Activated CD8-positive, alpha-beta memory T cell treated with anti-CD3 and anti-CD28 coated beads, Interleukin-2, amount 50 U/mL, for 1 hour (primary cell): Measurements from ENCODE around the gene MUC20.
"Not testable (repeated sequence)": the region's sequence is repeated elsewhere in the genome, so short reads cannot be mapped to it uniquely, and the experiment has no call there.

ENCODE experiments used
- DNase-seq: peaks from one replicate; pipeline ENCODE4 v3.0.0-alpha.2; 2020; ENCODE audit errors: extremely low read depth

MUC20 gene

GRCh38 chr3:195770841-195771645 is 50.3 kb downstream of the MUC20 start:
- DNase-seq: not testable (repeated sequence)

GRCh38 chr3:195771646-195772300 is 51.0 kb downstream of the MUC20 start:
- no peak for DNase-seq

- no peak for DNase-seq
Observed at GRCh38 chr3:195773956-195774537, 53.3 kb downstream of the MUC20 start.

- no peak for DNase-seq
Observed at GRCh38 chr3:195774917-195775316, 54.1 kb downstream of the MUC20 start.

- DNase-seq: no peak
Observed at GRCh38 chr3:195777975-195778374, 57.2 kb downstream of the MUC20 start.

GRCh38 chr3:195781236-195781635 is 60.5 kb downstream of the MUC20 start:
- not testable (repeated sequence) for DNase-seq
